GM12878 (cell line): ENCODE results near the gene HMCN2. TPM values are rescaled to one million over a fixed set of nuclear protein-coding genes. Genes with fewer than 3 reads are reported as not detected.

Source experiments
- ATAC-seq: fragments of 200-7000 bp; cut with Tn5 transposase; 3 replicates; pipeline ENCODE4 v1.9.1; 2020; ENCODE audit warnings: mild to moderate bottlenecking, moderate library complexity
- BruUV-seq: library from RNA; stranded (reverse); fragments of 400-500 nt; replicated peaks from 2 replicates; lab custom pipeline; 2021; lab: Mats Ljungman, UMichigan
- CTCF ChIA-PET: fragments of 300-600 bp; sonication (Branson Sonifier 250); formaldehyde crosslinking; extraction: SDS; loops from one replicate; lab custom pipeline; 2021; ENCODE audit warnings: inconsistent platforms; lab: Yijun Ruan, JAX
- POLR2A ChIA-PET: fragments of 350-600 bp; formaldehyde crosslinking; extraction: SDS; loops from one replicate; lab custom pipeline; 2021; ENCODE audit warnings: inconsistent platforms; lab: Charles Lee
- RAD21 ChIA-PET: fragments of 300-600 bp; sonication (Branson Sonifier 250); formaldehyde crosslinking; loops from one replicate; lab custom pipeline; 2023; ENCODE audit warnings: antibody characterized with exemption; ENCODE audit not compliant: unreplicated experiment; lab: Charles Lee
- SMC1A ChIA-PET: fragments of 300-600 bp; sonication (Branson Sonifier 250); formaldehyde crosslinking; loops from one replicate; lab custom pipeline; 2023; ENCODE audit not compliant: unreplicated experiment, uncharacterized antibody; lab: Charles Lee
- DNase-seq: peaks from one replicate; pipeline ENCODE4 v3.0.0-alpha.2; 2011; ENCODE audit warnings: low read depth, low spot score
- FAIRE-seq: peaks from 3 replicates; lab custom pipeline; 2011; peaks lifted over from hg19 to GRCh38; lab: Jason Lieb, UNC
- H2AFZ ChIP-seq: 2 replicates; pipeline ENCODE4 v1.6.0; 2011; ENCODE audit warnings: low read depth, low read length, control low read depth; ENCODE audit not compliant: control insufficient read depth
- H3K27ac ChIP-seq: 2 replicates; pipeline ENCODE4 v1.5.1; 2011; ENCODE audit warnings: control low read depth; ENCODE audit not compliant: control insufficient read depth, insufficient read depth
- H3K27me3 ChIP-seq, 2 experiments: replicated peaks in 1 of 2; 2 replicates each; pipeline versions ENCODE4 v1.6.0 to v1.6.1; 2011; ENCODE audit warnings: low read length in 1 of 2; ENCODE audit not compliant: control insufficient read depth in 2 of 2, insufficient read depth in 2 of 2
- H3K36me3 ChIP-seq, 2 experiments: 2 replicates each; pipeline ENCODE4 v1.5.1; 2011; ENCODE audit warnings: low read length in 1 of 2; ENCODE audit not compliant: control insufficient read depth in 2 of 2, insufficient read depth in 2 of 2
- H3K4me1 ChIP-seq: 2 replicates; pipeline ENCODE4 v1.6.1; 2011; ENCODE audit warnings: mild to moderate bottlenecking, low read length, moderate library complexity, mixed read lengths; ENCODE audit not compliant: control insufficient read depth, insufficient read depth
- H3K4me2 ChIP-seq: 2 replicates; pipeline ENCODE4 v1.6.0; 2011; ENCODE audit warnings: control low read depth; ENCODE audit not compliant: control insufficient read depth, insufficient read depth
- H3K4me3 ChIP-seq: fragments of 200-600 bp; sonication (generic); 2 replicates; pipeline ENCODE4 v1.5.1; 2016
- H3K79me2 ChIP-seq: 2 replicates; pipeline ENCODE4 v1.6.0; 2011; ENCODE audit warnings: low read length; ENCODE audit not compliant: control insufficient read depth, insufficient read depth
- H3K9ac ChIP-seq: 2 replicates; pipeline ENCODE4 v1.8.0; 2011; ENCODE audit warnings: low read length, control low read depth, mixed read lengths; ENCODE audit not compliant: control insufficient read depth, insufficient read depth
- H3K9me3 ChIP-seq: replicated peaks from 3 replicates; pipeline ENCODE4 v1.5.1; 2011; ENCODE audit warnings: mild to moderate bottlenecking, low read length; ENCODE audit not compliant: control insufficient read depth, insufficient read depth
- H4K20me1 ChIP-seq: 2 replicates; pipeline ENCODE4 v1.6.0; 2011; ENCODE audit not compliant: control insufficient read depth, insufficient read depth
- BRCA1 ChIP-seq: IDR thresholded peaks from 2 replicates; pipeline ENCODE4 v1.6.1; 2011; ENCODE audit warnings: low read depth, low read length, improper control_type of control experiment
- CBX3 ChIP-seq: fragments of 200-600 bp; sonication (generic); IDR thresholded peaks from 2 replicates; pipeline ENCODE4 v1.6.1; 2016; ENCODE audit warnings: low read depth, borderline replicate concordance
- FOS ChIP-seq: IDR thresholded peaks from 3 replicates; pipeline ENCODE4 v1.6.1; 2011; ENCODE audit warnings: borderline replicate concordance; ENCODE audit not compliant: insufficient read length; ENCODE audit errors: extremely low read depth
- HDGF ChIP-seq: fragments of 450-650 bp; IDR thresholded peaks from 2 replicates; pipeline ENCODE4 v1.6.1; 2016; ENCODE audit warnings: antibody characterized with exemption
- IRF3 ChIP-seq: fragments of 450-650 bp; IDR thresholded peaks from 2 replicates; pipeline ENCODE4 v1.6.1; 2014; ENCODE audit warnings: mild to moderate bottlenecking
- IRF4 ChIP-seq: IDR thresholded peaks from 2 replicates; pipeline ENCODE4 v1.6.1; 2011; ENCODE audit warnings: low read depth, low read length
- JUND ChIP-seq: IDR thresholded peaks from 2 replicates; pipeline ENCODE4 v1.6.1; 2012; ENCODE audit warnings: low read depth, mild to moderate bottlenecking, low read length, improper control_type of control experiment, moderate library complexity
- KDM1A ChIP-seq: fragments of 200-600 bp; sonication (generic); IDR thresholded peaks from 2 replicates; pipeline ENCODE4 v1.6.1; 2016; ENCODE audit warnings: borderline replicate concordance
- NRF1 ChIP-seq: conservative IDR thresholded peaks from 2 replicates; pipeline ENCODE4 v1.6.1; 2011; ENCODE audit warnings: mild to moderate bottlenecking, low read depth, low read length, improper control_type of control experiment
- RCOR1 ChIP-seq: conservative IDR thresholded peaks from 2 replicates; pipeline ENCODE4 v1.6.1; 2012; ENCODE audit warnings: low read depth, low read length, improper control_type of control experiment
- REST ChIP-seq: IDR thresholded peaks from 2 replicates; pipeline ENCODE4 v1.6.1; 2012; ENCODE audit warnings: mild to moderate bottlenecking, low read depth, low read length
- SP1 ChIP-seq: IDR thresholded peaks from one replicate; pipeline ENCODE4 v1.6.1; 2011; ENCODE audit warnings: low read depth, low read length
- SPI1 ChIP-seq: IDR thresholded peaks from 2 replicates; pipeline ENCODE4 v1.6.1; 2011; ENCODE audit warnings: low read depth, mild to moderate bottlenecking, low read length, moderate library complexity, borderline replicate concordance; ENCODE audit not compliant: insufficient read depth
- STAT1 ChIP-seq: fragments of 450-650 bp; conservative IDR thresholded peaks from 2 replicates; pipeline ENCODE4 v1.6.1; 2014; ENCODE audit warnings: antibody characterized with exemption, mild to moderate bottlenecking
- STAT3 ChIP-seq: IDR thresholded peaks from 2 replicates; pipeline ENCODE4 v1.6.1; 2011; ENCODE audit warnings: low read depth, low read length, improper control_type of control experiment
- TBL1XR1 ChIP-seq: IDR thresholded peaks from 2 replicates; pipeline ENCODE4 v1.6.1; 2012; ENCODE audit warnings: low read depth, low read length, improper control_type of control experiment
- ZNF24 ChIP-seq: fragments of 450-650 bp; IDR thresholded peaks from 2 replicates; pipeline ENCODE4 v1.6.1; 2017; ENCODE audit warnings: antibody characterized with exemption, mild to moderate bottlenecking
- ZNF384 ChIP-seq: IDR thresholded peaks from 2 replicates; pipeline ENCODE4 v1.6.1; 2012; ENCODE audit warnings: low read depth, mild to moderate bottlenecking, low read length, improper control_type of control experiment, borderline replicate concordance
- WGBS: methylation state at CpG from one replicate; pipeline ENCODE4 v1.1.6; 2016; ENCODE audit warnings: low lambda C conversion rate; ENCODE audit not compliant: insufficient replicate concordance, insufficient coverage; ENCODE audit errors: missing lambda C conversion rate; 5-methylcytosine and 5-hydroxymethylcytosine counted together
- in situ Hi-C: fragments of 300-500 bp; cut with MboI; formaldehyde crosslinking; loops from 9 replicates; pipeline ENCODE4 v1.14.3; 2018; ENCODE audit warnings: mixed read lengths
- intact Hi-C: fragments of 100-400 bp; cut with micrococcal nuclease; formaldehyde crosslinking; loops from one replicate; pipeline ENCODE4 v1.14.2; 2022; ENCODE audit not compliant: unreplicated experiment
- polyA plus RNA-seq, 11 experiments: library from polyadenylated mRNA; depleted of rRNA in 4 of 11; unstranded in 6 of 11; stranded (reverse) in 5 of 11; fragments of >200 nt; fragmentation: Nextera tagmentation in 4 of 11; fragmentation: Illumina TruSeq in 1 of 11; extraction: Ambion mirVana in 4 of 11; extraction: Trizol in 1 of 11; gene quantifications; 1 replicate in 1 of 11; 2 replicates in 10 of 11; pipeline versions ENCODE4 v1.2.1 to v1.2.3, GENCODE V29; 2011 to 2016; ENCODE audit warnings: inconsistent platforms in 2 of 11, missing spikeins in 2 of 11, low read depth in 1 of 11
- total RNA-seq, 4 experiments: library from RNA; depleted of rRNA in 3 of 4; stranded (reverse); fragments of >200 nt in 3 of 4; fragmentation: Illumina TruSeq in 1 of 4; extraction: Trizol in 1 of 4; gene quantifications; 2 replicates each; pipeline versions ENCODE4 v1.2.1 to v1.2.3, GENCODE V29; 2013 to 2021

Gene HMCN2
- total and polyA plus RNA-seq, 10 of the 15 experiments (the other 5 are each of a cell fraction or from before 2014, with no cell fraction given), result 0.04 TPM; not detected in 9

- H3K4me1 ChIP-seq, result no peaks in the 10 kb centered on the region
- H3K4me3 ChIP-seq, result no peak overlapping the region
- H3K9me3 ChIP-seq, result no peaks in the 10 kb centered on the region
- H3K79me2 ChIP-seq, result no peaks in the 10 kb centered on the region
- no peaks in the 10 kb centered on the region for H3K36me3 ChIP-seq
- TF ChIP-seq KDM1A, result no peak
- TF ChIP-seq TBL1XR1, result no peak
- no peak for TF ChIP-seq BRCA1
- TF ChIP-seq REST, result no peak
- no peak for TF ChIP-seq FOS
- no peak for TF ChIP-seq NRF1
- no peak for TF ChIP-seq CBX3
- no peak for TF ChIP-seq ZNF24
- TF ChIP-seq IRF4, result no peak
- no peak for TF ChIP-seq STAT3
- TF ChIP-seq SPI1, result no peak
- TF ChIP-seq SP1, result no peak
- TF ChIP-seq JUND, result no peak
- TF ChIP-seq IRF3, result no peak
- no peak for TF ChIP-seq ZNF384
- TF ChIP-seq RCOR1, result no peak
- TF ChIP-seq HDGF, result no peak
- TF ChIP-seq STAT1, result no peak
- H2AFZ ChIP-seq, result no peak overlapping the region
- H3K9ac ChIP-seq, result no peak overlapping the region
- H3K27ac ChIP-seq, result no peak overlapping the region
- POLR2A ChIA-PET, result no interaction called here
- SMC1A ChIA-PET, result no interaction called here
- RAD21 ChIA-PET, result no interaction called here
- no peak for DNase-seq
- BruUV-seq, result no TSS peak
- no peak for ATAC-seq
- 43% methylated on average over 16 of the region's 16 CpGs for WGBS
- intact Hi-C loops (no loop called here), in situ Hi-C loops (no loop called here)
- CTCF ChIA-PET, result no interaction called here
- FAIRE-seq, result no peak
- no peak overlapping the region for H3K4me2 ChIP-seq
- no peaks in the 10 kb centered on the region for H4K20me1 ChIP-seq
- H3K27me3 ChIP-seq, result peaks cover 0 to 4% of the 10 kb centered on the region in 2 experiments; a peak in 2 of 4 replicates
Observed at GRCh38 chr9:130483371-130483971, 217.9 kb downstream of the HMCN2 start.
